Measurements from ENCODE around the gene EPHB6. TPM values are rescaled to one million over a fixed set of nuclear protein-coding genes. Genes with fewer than 3 reads are reported as not detected.

EPHB6 gene
- total RNA-seq, 1 experiment from 2014 or later = 30.5 TPM

- POLR2A ChIA-PET (ENCODE audit: unreplicated experiment) = interaction anchor here (0.5 kb wide), 1 partner anchor 10 kb away, joined by 4 read pairs; no protein-coding TSS in a partner anchor
- Histone ChIP-seq H3K4me2 (ENCODE audit: low read length) (no peak overlapping the region), H2AFZ (ENCODE audit: low read length) (no peak overlapping the region), H3K9me2 (replicated peaks; ENCODE audit: low read length) (no peaks in the 10 kb centered on the region), H4K20me1 (ENCODE audit: low read length) (no peaks in the 10 kb centered on the region), H3K9ac (ENCODE audit: low read length) (no peak overlapping the region), H3K9me3 (ENCODE audit: low read length) (peaks cover 17% of the 10 kb centered on the region; the same call in 1 of the 2 replicates), H3K27ac (ENCODE audit: low read length) (no peak overlapping the region), H3K27me3 (ENCODE audit: low read length) (peaks cover 29% of the 10 kb centered on the region), H3K4me1 (ENCODE audit: insufficient read depth, low read length) (peaks cover 4% of the 10 kb centered on the region; the same call in 1 of the 2 replicates), H3K79me2 (ENCODE audit: low read length) (no peaks in the 10 kb centered on the region), H3K4me3 (ENCODE audit: low read length) (no peak overlapping the region), H3F3A (ENCODE audit: low read length, unreplicated experiment) (no peaks in the 10 kb centered on the region), H3K36me3 (ENCODE audit: low read depth, low read length) (no peaks in the 10 kb centered on the region)
- no TSS peak for BruUV-seq (replicated peaks)
- DNase-seq (no peak), ATAC-seq (peak; percentile 75)
- TF ChIP-seq, protein P1, sequence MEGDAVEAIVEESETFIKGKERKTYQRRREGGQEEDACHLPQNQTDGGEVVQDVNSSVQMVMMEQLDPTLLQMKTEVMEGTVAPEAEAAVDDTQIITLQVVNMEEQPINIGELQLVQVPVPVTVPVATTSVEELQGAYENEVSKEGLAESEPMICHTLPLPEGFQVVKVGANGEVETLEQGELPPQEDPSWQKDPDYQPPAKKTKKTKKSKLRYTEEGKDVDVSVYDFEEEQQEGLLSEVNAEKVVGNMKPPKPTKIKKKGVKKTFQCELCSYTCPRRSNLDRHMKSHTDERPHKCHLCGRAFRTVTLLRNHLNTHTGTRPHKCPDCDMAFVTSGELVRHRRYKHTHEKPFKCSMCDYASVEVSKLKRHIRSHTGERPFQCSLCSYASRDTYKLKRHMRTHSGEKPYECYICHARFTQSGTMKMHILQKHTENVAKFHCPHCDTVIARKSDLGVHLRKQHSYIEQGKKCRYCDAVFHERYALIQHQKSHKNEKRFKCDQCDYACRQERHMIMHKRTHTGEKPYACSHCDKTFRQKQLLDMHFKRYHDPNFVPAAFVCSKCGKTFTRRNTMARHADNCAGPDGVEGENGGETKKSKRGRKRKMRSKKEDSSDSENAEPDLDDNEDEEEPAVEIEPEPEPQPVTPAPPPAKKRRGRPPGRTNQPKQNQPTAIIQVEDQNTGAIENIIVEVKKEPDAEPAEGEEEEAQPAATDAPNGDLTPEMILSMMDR (conservative IDR thresholded peaks at IDR 0.05; ENCODE audit: low read depth, low read length) = no peak
- no peak for TF ChIP-seq EZH2phosphoT487 (IDR thresholded peaks at IDR 0.05; ENCODE audit: borderline replicate concordance, low read length)
- no peak for TF ChIP-seq EZH2 (IDR thresholded peaks at IDR 0.05; ENCODE audit: low read length, unreplicated experiment)
- intact Hi-C loops (cut with micrococcal nuclease) = no loop called here
- CTCF ChIA-PET = interaction anchor here (0.6 kb wide), 2 partner anchors 29 to 91 kb away, joined by 3 to 4 read pairs; no protein-coding TSS in a partner anchor
These were observed 55.2 kb downstream of the EPHB6 start for GRCh38 chr7:142910031-142910433.

DNA sequence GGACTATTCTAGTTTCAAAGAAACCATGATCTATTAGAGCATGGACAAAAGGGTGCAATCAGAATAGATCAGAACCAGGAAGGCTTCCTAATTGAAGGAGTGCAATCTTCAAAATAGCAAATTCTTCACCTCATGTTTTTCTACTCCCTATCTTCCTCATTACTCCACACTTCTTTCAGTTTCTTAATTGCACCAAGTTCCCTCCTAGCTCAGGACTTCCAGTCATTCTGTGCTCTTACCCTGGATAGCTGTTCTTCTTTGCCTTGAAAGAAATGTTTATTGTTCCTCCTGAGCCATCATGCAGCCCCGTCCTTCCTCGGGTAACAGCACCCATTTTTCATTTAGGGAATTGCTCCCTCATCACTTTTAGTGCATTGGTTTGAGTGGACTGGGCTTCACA, 55.6 kb downstream of the EPHB6 start:
- CTCF ChIA-PET = no interaction called here
- no peak for TF ChIP-seq EZH2phosphoT487 (IDR thresholded peaks at IDR 0.05; ENCODE audit: borderline replicate concordance, low read length)
- H3K9me2 ChIP-seq (replicated peaks; ENCODE audit: low read length) = no peaks in the 10 kb centered on the region
- DNase-seq = no peak
- no peak overlapping the region for H3K27ac ChIP-seq (ENCODE audit: low read length)
- peaks cover 32% of the 10 kb centered on the region for H3K27me3 ChIP-seq (ENCODE audit: low read length)
- no peaks in the 10 kb centered on the region for H3K36me3 ChIP-seq (ENCODE audit: low read depth, low read length)
- H3K9me3 ChIP-seq (ENCODE audit: low read length) = peaks cover 14% of the 10 kb centered on the region; the same call in 1 of the 2 replicates
- POLR2A ChIA-PET (ENCODE audit: unreplicated experiment) = interaction anchor here (0.5 kb wide), 1 partner anchor 10 kb away, joined by 4 read pairs; no protein-coding TSS in a partner anchor
- BruUV-seq (replicated peaks) = no TSS peak
- no peaks in the 10 kb centered on the region for H4K20me1 ChIP-seq (ENCODE audit: low read length)
- H3K4me2 ChIP-seq (ENCODE audit: low read length) = no peak overlapping the region
- H3K79me2 ChIP-seq (ENCODE audit: low read length) = no peaks in the 10 kb centered on the region
- H2AFZ ChIP-seq (ENCODE audit: low read length) = no peak overlapping the region
- H3K4me3 ChIP-seq (ENCODE audit: low read length) = no peak overlapping the region
- H3K9ac ChIP-seq (ENCODE audit: low read length) = no peak overlapping the region
- H3K4me1 ChIP-seq (ENCODE audit: insufficient read depth, low read length) = peaks cover 4% of the 10 kb centered on the region; the same call in 1 of the 2 replicates
- no peak for ATAC-seq
- no peaks in the 10 kb centered on the region for H3F3A ChIP-seq (ENCODE audit: low read length, unreplicated experiment)
- intact Hi-C loops (cut with micrococcal nuclease) = no loop called here

GRCh38 chr7:142913051-142913450, 58.2 kb downstream of the EPHB6 start:
- Histone ChIP-seq H2AFZ (ENCODE audit: low read length) (no peak overlapping the region), H3K27ac (ENCODE audit: low read length) (no peak overlapping the region), H3K9me3 (ENCODE audit: low read length) (no peaks in the 10 kb centered on the region), H4K20me1 (ENCODE audit: low read length) (no peaks in the 10 kb centered on the region), H3K4me1 (ENCODE audit: insufficient read depth, low read length) (peaks cover 4% of the 10 kb centered on the region; the same call in 1 of the 2 replicates), H3K9me2 (replicated peaks; ENCODE audit: low read length) (no peaks in the 10 kb centered on the region), H3K4me3 (ENCODE audit: low read length) (no peak overlapping the region), H3K9ac (ENCODE audit: low read length) (no peak overlapping the region), H3K36me3 (ENCODE audit: low read depth, low read length) (no peaks in the 10 kb centered on the region), H3K4me2 (ENCODE audit: low read length) (no peak overlapping the region), H3F3A (ENCODE audit: low read length, unreplicated experiment) (no peaks in the 10 kb centered on the region), H3K79me2 (ENCODE audit: low read length) (no peaks in the 10 kb centered on the region), H3K27me3 (ENCODE audit: low read length) (peaks cover 58% of the 10 kb centered on the region)
- no peak for DNase-seq
- ChIA-PET CTCF (no interaction called here), POLR2A (ENCODE audit: unreplicated experiment) (no interaction called here)
- no TSS peak for BruUV-seq (replicated peaks)
- ATAC-seq = no peak
- intact Hi-C loops (cut with micrococcal nuclease) = no loop called here
- no peak for TF ChIP-seq EZH2 (IDR thresholded peaks at IDR 0.05; ENCODE audit: low read length, unreplicated experiment)
- no peak for TF ChIP-seq EZH2phosphoT487 (IDR thresholded peaks at IDR 0.05; ENCODE audit: borderline replicate concordance, low read length)
- TF ChIP-seq, protein P1 (conservative IDR thresholded peaks at IDR 0.05; ENCODE audit: low read depth, low read length) = no peak

All from PC-3 (cell line).